Spleen (tissue), 11 donors: Measurements from ENCODE around the gene BCL7A. TPM values are rescaled to one million over a fixed set of nuclear protein-coding genes. Genes with fewer than 3 reads are reported as not detected.
A peak's percentile ranks its signal among the peaks of the same experiment; 100 is the strongest.

ENCODE experiments used
- DNase-seq: peaks from one replicate; pipeline ENCODE4 v3.0.0-alpha.2; 2020
- H3K27ac ChIP-seq, 8 donors: fragments of 200-600 bp; sonication (generic) in 7 of 8; 1 replicate in 4 of 8; 2 replicates in 4 of 8; pipeline versions ENCODE4 v1.5.0 to v1.8.0; 2016 to 2021; ENCODE audit warnings: inconsistent platforms in 4 of 8, mild to moderate bottlenecking in 4 of 8, moderate library complexity in 1 of 8
- H3K27me3 ChIP-seq, 7 donors: fragments of 200-600 bp; sonication (generic) in 6 of 7; replicated peaks in 1 of 7; 1 replicate in 4 of 7; 2 replicates in 3 of 7; pipeline versions ENCODE4 v1.5.0 to v1.8.0; 2016 to 2021; ENCODE audit warnings: inconsistent platforms in 3 of 7, mild to moderate bottlenecking in 1 of 7
- H3K36me3 ChIP-seq, 6 donors: fragments of 200-600 bp; sonication (generic) in 5 of 6; 1 replicate in 4 of 6; 2 replicates in 2 of 6; pipeline versions ENCODE4 v1.5.0 to v1.8.0; 2016 to 2021; ENCODE audit warnings: inconsistent platforms in 2 of 6
- H3K4me1 ChIP-seq, 6 donors: fragments of 200-600 bp; sonication (generic) in 5 of 6; 1 replicate in 3 of 6; 2 replicates in 3 of 6; pipeline versions ENCODE4 v1.5.0 to v1.8.0; 2016 to 2021; ENCODE audit warnings: inconsistent platforms in 3 of 6
- H3K4me3 ChIP-seq, 8 donors: fragments of 200-600 bp; sonication (generic) in 7 of 8; 1 replicate in 4 of 8; 2 replicates in 4 of 8; pipeline versions ENCODE4 v1.5.0 to v1.8.0; 2016 to 2021; ENCODE audit warnings: inconsistent platforms in 4 of 8, mild to moderate bottlenecking in 4 of 8, moderate library complexity in 2 of 8
- H3K9me3 ChIP-seq, 8 donors: fragments of 200-600 bp; sonication (generic) in 7 of 8; 1 replicate in 4 of 8; 2 replicates in 4 of 8; pipeline versions ENCODE4 v1.5.0 to v1.8.0; 2016 to 2021; ENCODE audit warnings: inconsistent platforms in 4 of 8
- CTCF ChIP-seq, 11 experiments: fragments of 200-600 bp in 7 of 11; fragments of 450-650 bp in 4 of 11; sonication (generic) in 4 of 11; IDR thresholded peaks in 8 of 11; conservative IDR thresholded peaks in 3 of 11; 1 replicate in 7 of 11; 2 replicates in 4 of 11; pipeline versions ENCODE4 v1.4.0 to v1.8.0; 2016 to 2021; ENCODE audit warnings: antibody characterized with exemption in 11 of 11, inconsistent platforms in 4 of 11, mild to moderate bottlenecking in 1 of 11
- POLR2A ChIP-seq, 3 donors: fragments of 450-650 bp; IDR thresholded peaks; one replicate each; pipeline ENCODE4 v1.5.1; 2017; ENCODE audit warnings: antibody characterized with exemption in 3 of 3, mild to moderate bottlenecking in 1 of 3
- POLR2AphosphoS5 ChIP-seq, 3 donors: sonication (generic); formaldehyde crosslinking; IDR thresholded peaks; one replicate each; pipeline ENCODE4 v1.5.1; 2017; ENCODE audit warnings: antibody characterized with exemption in 3 of 3
- WGBS, 5 donors: extraction: QIAGEN DNeasy Blood & Tissue Kit in 3 of 5; methylation state at CpG; one replicate each; pipeline versions ENCODE4 v1.1.5 to v1.1.7; 2013 to 2018; 5-methylcytosine and 5-hydroxymethylcytosine counted together
- intact Hi-C: fragments of 100-400 bp; cut with DNase I; formaldehyde crosslinking; loops from one replicate; pipeline ENCODE4 v1.15.0; 2023; ENCODE audit warnings: low total_unique reads
- polyA plus RNA-seq, 3 donors: library from polyadenylated mRNA; stranded (reverse); fragments of 200-250 nt; gene quantifications; one replicate each; pipeline ENCODE4 v1.2.1, GENCODE V29; 2013
- total RNA-seq, 7 donors: library from RNA; depleted of rRNA in 3 of 7; stranded (reverse); fragments of >200 nt in 3 of 7; fragmentation: NEBNext Ultra II Directional in 4 of 7; extraction: Animal tissue kit (Norgen Biotek cat#: 25700) in 4 of 7; gene quantifications; one replicate each; pipeline versions ENCODE4 v1.1.0 to v1.2.1, GENCODE V29; 2016 to 2021
- donor health status: healthy with polysubstance abuse.
- donor health status: DM: no; HTN: no; CAD: no; lungs with moderate emphysema.
- donor health status: DM: no; HTN: no; CAD: no.
- donor health status: Bipolar disorder and iron deficiency.
- donor health status: healthy.
- donor health status: DM: no; HTN: no; CAD: no.
- donor health status: DM: yes; HTN: yes; CAD: no.

The BCL7A gene
- total and polyA plus RNA-seq, 10 donors, result 2.5 to 10.1 (median 7.2) TPM

- Histone ChIP-seq H3K36me3 (no peaks in the 10 kb centered on the region), H3K4me1 (peaks cover 0 to 21% (median 10%) of the 10 kb centered on the region in 6 donors), H3K4me3 (no peak overlapping the region), H3K27me3 (no peaks in the 10 kb centered on the region), H3K9me3 (no peaks in the 10 kb centered on the region), H3K27ac (no peak overlapping the region)
- intact Hi-C loops, result no loop called here
- TF ChIP-seq POLR2AphosphoS5 (IDR thresholded peaks at IDR 0.05) (no peak), POLR2A (IDR thresholded peaks at IDR 0.05) (no peak), CTCF (IDR thresholded peaks at IDR 0.05 in 8 of 11, conservative IDR thresholded peaks at IDR 0.05 in 3 of 11) (no peak)
- DNase-seq, result no peak
- WGBS, 5 donors, result 76 to 90% (median 85%) methylated on average over 3 to 6 of the region's 6 CpGs
These were observed 31.5 kb upstream of the BCL7A start for GRCh38 chr12:121990114-121990647.

GRCh38 chr12:121990692-121991603 is 30.7 kb upstream of the BCL7A start:
- Histone ChIP-seq H3K4me1 (peaks cover 0 to 24% (median 10%) of the 10 kb centered on the region in 6 donors), H3K27me3 (no peaks in the 10 kb centered on the region), H3K9me3 (no peaks in the 10 kb centered on the region), H3K36me3 (no peaks in the 10 kb centered on the region), H3K27ac (no peak overlapping the region), H3K4me3 (no peak overlapping the region)
- TF ChIP-seq CTCF (IDR thresholded peaks at IDR 0.05 in 8 of 11, conservative IDR thresholded peaks at IDR 0.05 in 3 of 11) (no peak), POLR2AphosphoS5 (IDR thresholded peaks at IDR 0.05) (no peak), POLR2A (IDR thresholded peaks at IDR 0.05) (no peak)
- no peak for DNase-seq
- intact Hi-C loops, result no loop called here
- WGBS, 5 donors, result 67 to 81% (median 71%) methylated on average over 10 of the region's 10 CpGs

GRCh38 chr12:121992059-121992879 is 29.4 kb upstream of the BCL7A start:
- no peaks in the 10 kb centered on the region for H3K9me3 ChIP-seq
- H3K27ac ChIP-seq, result peak overlapping the region in 5 of 8 donors; percentile 36 to 58 (median 51)
- no peak overlapping the region for H3K4me3 ChIP-seq
- no peaks in the 10 kb centered on the region for H3K27me3 ChIP-seq
- WGBS, 5 donors, result 36 to 49% (median 42%) methylated on average over 21 of the region's 21 CpGs
- intact Hi-C loops, result no loop called here
- TF ChIP-seq CTCF (IDR thresholded peaks at IDR 0.05 in 8 of 11, conservative IDR thresholded peaks at IDR 0.05 in 3 of 11) (no peak), POLR2A (IDR thresholded peaks at IDR 0.05) (no peak), POLR2AphosphoS5 (IDR thresholded peaks at IDR 0.05) (peak in 1 of 3 donors; percentile 70)
- H3K36me3 ChIP-seq, result no peaks in the 10 kb centered on the region
- H3K4me1 ChIP-seq, result peaks cover 0 to 36% (median 10%) of the 10 kb centered on the region in 6 donors
- DNase-seq, result no peak
